ENCODE data around the gene STARD8. TPM values are rescaled to one million over a fixed set of nuclear protein-coding genes. Genes with fewer than 3 reads are reported as not detected.

The STARD8 gene
- polyA plus RNA-seq, 2 of the 4 experiments (the other 2 are of a cell fraction): 1.6 to 1.7 TPM

GRCh38 chrX:68633981-68634380 lies 13.5 kb upstream of the STARD8 start:
- DNase-seq (ENCODE audit: low read depth in 1 of 2, low spot score in 1 of 2) (no peak), ATAC-seq (no peak), FAIRE-seq (no peak)
- H3K4me3 ChIP-seq: no peak overlapping the region
- H3K9me3 ChIP-seq: no peaks in the 10 kb centered on the region
- TF ChIP-seq GATA3 (IDR thresholded peaks at IDR 0.05; ENCODE audit: borderline replicate concordance): no peak
- TF ChIP-seq, protein P1, sequence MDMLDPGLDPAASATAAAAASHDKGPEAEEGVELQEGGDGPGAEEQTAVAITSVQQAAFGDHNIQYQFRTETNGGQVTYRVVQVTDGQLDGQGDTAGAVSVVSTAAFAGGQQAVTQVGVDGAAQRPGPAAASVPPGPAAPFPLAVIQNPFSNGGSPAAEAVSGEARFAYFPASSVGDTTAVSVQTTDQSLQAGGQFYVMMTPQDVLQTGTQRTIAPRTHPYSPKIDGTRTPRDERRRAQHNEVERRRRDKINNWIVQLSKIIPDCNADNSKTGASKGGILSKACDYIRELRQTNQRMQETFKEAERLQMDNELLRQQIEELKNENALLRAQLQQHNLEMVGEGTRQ (IDR thresholded peaks at IDR 0.05): no peak
- no peak for TF ChIP-seq SREBF2 (IDR thresholded peaks at IDR 0.05)
- no peak for TF ChIP-seq CBX2 (IDR thresholded peaks at IDR 0.05; ENCODE audit: borderline replicate concordance, low read depth)
- TF ChIP-seq TP53 (CRISPR knock-in tag; IDR thresholded peaks at IDR 0.05): no peak
- H3K4me2 ChIP-seq: no peak overlapping the region
- H3K27ac ChIP-seq: no peak overlapping the region
- POLR2A ChIA-PET: no interaction called here
- no peaks in the 10 kb centered on the region for H3K4me1 ChIP-seq
- 18% methylated on average over 2 of the region's 2 CpGs for WGBS (ENCODE audit: missing lambda C conversion rate)
- CTCF ChIA-PET: interaction anchor here (1.0 to 1.6 kb wide), 2 partner anchors 14 to 34 kb away, joined by 3 to 6 read pairs; partner anchors contain the start of gene STARD8

DNA sequence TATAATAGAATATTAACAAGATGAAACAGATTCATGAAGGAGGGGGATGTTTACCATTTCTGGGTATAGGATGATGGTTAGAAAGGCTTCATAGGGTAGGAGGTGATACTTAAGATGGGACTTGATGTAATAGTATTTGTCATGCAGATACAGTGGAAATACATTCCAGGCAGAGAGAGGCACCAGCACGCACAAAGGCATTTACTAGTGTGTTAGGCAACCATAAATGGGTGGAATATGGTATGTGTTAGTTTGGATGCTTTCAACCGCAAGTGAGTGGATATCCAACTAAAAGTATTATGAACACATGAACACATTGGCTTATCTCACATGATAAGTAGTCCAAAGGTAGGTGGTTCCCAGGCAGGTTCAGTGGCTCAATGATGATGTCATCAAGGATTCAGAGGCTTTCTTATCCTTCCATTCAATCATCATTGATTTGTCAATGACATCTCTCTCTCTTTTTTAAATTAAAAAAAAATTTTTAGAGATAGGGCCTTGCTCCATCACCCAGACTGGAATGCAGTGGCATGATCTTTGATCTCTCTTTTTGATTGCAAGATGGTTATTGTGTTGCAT lies 12.7 kb upstream of the STARD8 start:
- ATAC-seq: no peak
- no peak for DNase-seq (ENCODE audit: low read depth in 1 of 2, low spot score in 1 of 2)
- ChIA-PET POLR2A (no interaction called here), CTCF (no interaction called here)
- peak; percentile 76 for FAIRE-seq
- Histone ChIP-seq H3K4me3 (no peak overlapping the region), H3K9me3 (no peaks in the 10 kb centered on the region), H3K4me1 (no peaks in the 10 kb centered on the region), H3K4me2 (no peak overlapping the region), H3K27ac (no peak overlapping the region)
- TF ChIP-seq GATA3 (IDR thresholded peaks at IDR 0.05; ENCODE audit: borderline replicate concordance) (no peak), CBX8 (IDR thresholded peaks at IDR 0.05) (no peak), TFCP2L1 (CRISPR knock-in tag; IDR thresholded peaks at IDR 0.05) (no peak), NFE2L2 (conservative IDR thresholded peaks at IDR 0.05; ENCODE audit: low read length) (no peak), PHF8 (IDR thresholded peaks at IDR 0.05; ENCODE audit: borderline replicate concordance, low read depth) (no peak), KDM5A (IDR thresholded peaks at IDR 0.05) (no peak), ZFP36 (IDR thresholded peaks at IDR 0.05; ENCODE audit: borderline replicate concordance, partially characterized antibody) (no peak), HOXB5 (CRISPR knock-in tag; IDR thresholded peaks at IDR 0.05) (no peak), POLR2AphosphoS2 (conservative IDR thresholded peaks at IDR 0.05; ENCODE audit: low read length) (no peak)
- TF ChIP-seq, protein P2, sequence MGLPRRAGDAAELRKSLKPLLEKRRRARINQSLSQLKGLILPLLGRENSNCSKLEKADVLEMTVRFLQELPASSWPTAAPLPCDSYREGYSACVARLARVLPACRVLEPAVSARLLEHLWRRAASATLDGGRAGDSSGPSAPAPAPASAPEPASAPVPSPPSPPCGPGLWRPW (IDR thresholded peaks at IDR 0.05): no peak
- TF ChIP-seq, protein P3, sequence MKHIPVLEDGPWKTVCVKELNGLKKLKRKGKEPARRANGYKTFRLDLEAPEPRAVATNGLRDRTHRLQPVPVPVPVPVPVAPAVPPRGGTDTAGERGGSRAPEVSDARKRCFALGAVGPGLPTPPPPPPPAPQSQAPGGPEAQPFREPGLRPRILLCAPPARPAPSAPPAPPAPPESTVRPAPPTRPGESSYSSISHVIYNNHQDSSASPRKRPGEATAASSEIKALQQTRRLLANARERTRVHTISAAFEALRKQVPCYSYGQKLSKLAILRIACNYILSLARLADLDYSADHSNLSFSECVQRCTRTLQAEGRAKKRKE (CRISPR knock-in tag; IDR thresholded peaks at IDR 0.05; ENCODE audit: low read depth): no peak
- 38% methylated on average over 2 of the region's 2 CpGs for WGBS (ENCODE audit: missing lambda C conversion rate)

- no peak for TF ChIP-seq NPAS2 (CRISPR knock-in tag; IDR thresholded peaks at IDR 0.05; ENCODE audit: borderline replicate concordance)
- TF ChIP-seq, protein P4, sequence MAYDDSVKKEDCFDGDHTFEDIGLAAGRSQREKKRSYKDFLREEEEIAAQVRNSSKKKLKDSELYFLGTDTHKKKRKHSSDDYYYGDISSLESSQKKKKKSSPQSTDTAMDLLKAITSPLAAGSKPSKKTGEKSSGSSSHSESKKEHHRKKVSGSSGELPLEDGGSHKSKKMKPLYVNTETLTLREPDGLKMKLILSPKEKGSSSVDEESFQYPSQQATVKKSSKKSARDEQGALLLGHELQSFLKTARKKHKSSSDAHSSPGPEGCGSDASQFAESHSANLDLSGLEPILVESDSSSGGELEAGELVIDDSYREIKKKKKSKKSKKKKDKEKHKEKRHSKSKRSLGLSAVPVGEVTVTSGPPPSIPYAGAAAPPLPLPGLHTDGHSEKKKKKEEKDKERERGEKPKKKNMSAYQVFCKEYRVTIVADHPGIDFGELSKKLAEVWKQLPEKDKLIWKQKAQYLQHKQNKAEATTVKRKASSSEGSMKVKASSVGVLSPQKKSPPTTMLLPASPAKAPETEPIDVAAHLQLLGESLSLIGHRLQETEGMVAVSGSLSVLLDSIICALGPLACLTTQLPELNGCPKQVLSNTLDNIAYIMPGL (CRISPR knock-in tag; IDR thresholded peaks at IDR 0.05; ENCODE audit: borderline replicate concordance): no peak
- TF ChIP-seq JUN (IDR thresholded peaks at IDR 0.05): no peak
- no peak for FAIRE-seq
- Histone ChIP-seq H3K4me2 (no peak overlapping the region), H3K4me1 (no peaks in the 10 kb centered on the region), H3K9me3 (no peaks in the 10 kb centered on the region), H3K4me3 (no peak overlapping the region), H3K27ac (no peak overlapping the region)
- CTCF ChIA-PET: interaction anchor here (0.5 kb wide), 1 partner anchor 146 kb away, joined by 3 read pairs; no protein-coding TSS in a partner anchor
- ATAC-seq: no peak
- POLR2A ChIA-PET: no interaction called here
- 83% methylated on average over 2 of the region's 2 CpGs for WGBS (ENCODE audit: missing lambda C conversion rate)
- DNase-seq (ENCODE audit: low read depth in 1 of 2, low spot score in 1 of 2): no peak
Observed at GRCh38 chrX:68640661-68641060, 6.8 kb upstream of the STARD8 start.

All from A549 (cell line).